GM12865 (cell line): ENCODE measurements around the gene OGFOD3.
"Not testable (repeated sequence)": the region's sequence is repeated elsewhere in the genome, so short reads cannot be mapped to it uniquely, and the experiment has no call there.

Source experiments
- DNase-seq: peaks from one replicate; pipeline ENCODE4 v3.0.0; 2010; ENCODE audit warnings: low read depth
- H3K4me3 ChIP-seq: 2 replicates; pipeline ENCODE4 v1.5.1; 2011; ENCODE audit warnings: mild to moderate bottlenecking, low read depth, low read length, control low read depth
- CTCF ChIP-seq: IDR thresholded peaks from 2 replicates; pipeline ENCODE4 v1.5.1; 2011; ENCODE audit warnings: low read length, control low read depth, low read depth, inconsistent platforms; ENCODE audit not compliant: insufficient read depth; ENCODE audit errors: missing control alignments

OGFOD3 gene

GRCh38 chr17:82351713-82352488, 66.5 kb downstream of the OGFOD3 start:
- peak; percentile 94 for DNase-seq
- TF ChIP-seq CTCF, result peak; percentile 93
- H3K4me3 ChIP-seq, result no peak overlapping the region

DNA sequence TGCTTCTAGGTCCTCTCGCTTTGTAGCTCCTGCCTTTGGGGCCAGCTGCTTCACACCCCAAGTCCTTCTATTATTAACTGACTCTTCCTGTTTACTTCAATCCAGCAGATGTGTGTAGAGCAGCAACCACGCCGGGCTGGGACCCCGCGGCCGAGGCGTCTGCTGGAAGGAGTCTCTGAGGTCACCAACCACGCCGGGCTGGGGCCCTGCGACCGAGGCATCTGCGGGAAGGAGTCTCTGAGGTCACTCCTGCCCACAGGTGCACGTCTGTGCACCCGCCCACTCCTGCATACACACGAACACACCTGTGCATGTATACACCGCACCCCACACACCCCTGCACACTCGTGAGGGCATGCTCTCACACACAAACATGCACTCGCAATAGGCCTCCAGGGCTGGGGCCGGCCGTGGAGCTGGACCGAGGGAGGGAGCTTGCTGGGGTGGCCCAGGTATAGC, 67.1 kb downstream of the OGFOD3 start:
- TF ChIP-seq CTCF, result no peak
- no peak overlapping the region for H3K4me3 ChIP-seq
- peak; percentile 71 for DNase-seq

GRCh38 chr17:82350182-82351030, 68.0 kb downstream of the OGFOD3 start:
- peak; percentile 40 for TF ChIP-seq CTCF
- DNase-seq, result peak; percentile 79
- no peak overlapping the region for H3K4me3 ChIP-seq

DNA sequence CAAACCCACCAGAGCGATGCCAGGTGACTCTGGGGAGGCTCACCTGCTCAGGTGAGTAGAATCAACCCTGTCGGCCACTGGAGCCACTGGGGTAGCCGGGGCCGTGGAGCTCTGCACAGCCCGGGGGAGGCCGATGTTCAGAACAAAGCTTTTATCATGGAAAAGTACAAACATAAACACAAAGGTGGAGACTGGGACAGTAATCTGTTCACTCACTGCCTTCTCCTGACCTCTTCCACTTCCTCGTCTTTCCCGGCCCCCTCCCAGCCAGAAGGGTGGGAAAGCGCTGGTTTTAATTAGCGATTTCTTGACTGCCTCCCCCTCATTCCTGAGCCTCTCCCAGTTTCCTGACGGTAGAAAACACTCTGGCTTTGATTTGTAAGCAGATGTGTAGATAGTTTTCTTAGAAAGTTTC, 69.1 kb downstream of the OGFOD3 start:
- TF ChIP-seq CTCF, result no peak
- no peak overlapping the region for H3K4me3 ChIP-seq
- DNase-seq, result no peak

DNA sequence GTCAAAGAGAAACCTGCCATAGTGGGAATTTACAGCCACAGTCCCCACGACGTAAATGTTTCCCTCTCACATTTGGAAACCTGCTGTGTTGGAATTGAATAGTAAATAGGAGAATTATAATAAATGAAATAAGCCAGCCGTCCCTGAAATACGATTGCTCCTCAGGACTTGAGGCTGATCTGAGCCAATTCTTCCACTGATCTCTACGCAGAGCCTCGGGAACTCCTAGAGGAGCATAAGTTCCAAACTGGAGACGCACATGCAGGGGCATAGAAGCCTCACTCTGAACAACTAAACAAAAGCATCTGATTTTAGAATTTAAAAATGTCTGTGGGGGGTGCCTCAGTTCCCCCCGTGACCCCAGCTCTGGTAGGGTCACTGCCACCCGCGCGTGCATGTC, 69.5 kb downstream of the OGFOD3 start:
- no peak overlapping the region for H3K4me3 ChIP-seq
- DNase-seq, result no peak
- TF ChIP-seq CTCF, result no peak

- H3K4me3 ChIP-seq, result no peak overlapping the region
- TF ChIP-seq CTCF, result no peak
- DNase-seq, result no peak
Measured at GRCh38 chr17:82348434-82348833, 70.0 kb downstream of the OGFOD3 start.

DNA sequence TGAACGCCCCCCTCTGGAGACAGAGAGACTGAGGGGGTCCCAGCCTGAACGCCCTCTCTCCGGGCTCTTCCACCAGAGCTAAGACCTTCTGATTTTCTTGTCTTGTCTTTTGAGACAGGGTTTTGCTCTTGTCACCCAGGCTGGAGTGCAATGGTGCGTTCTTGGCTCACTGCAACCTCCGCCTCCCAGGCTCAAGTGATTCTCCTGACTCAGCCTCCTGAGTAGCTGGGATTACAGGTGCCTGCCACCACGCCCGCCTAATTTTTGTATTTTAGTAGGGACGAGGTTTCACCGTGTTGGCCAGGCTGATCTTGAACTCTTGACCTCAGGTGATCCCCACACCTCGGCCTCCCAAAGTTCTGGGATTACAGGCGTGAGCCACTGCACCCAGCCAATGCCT, 70.4 kb downstream of the OGFOD3 start:
- not testable (repeated sequence) for DNase-seq, H3K4me3 ChIP-seq
